ENCODE data around the gene RAB31. TPM values are rescaled to one million over a fixed set of nuclear protein-coding genes. Genes with fewer than 3 reads are reported as not detected.

The RAB31 gene
- total RNA-seq, 1 experiment from 2014 or later, result 9.5 TPM

DNA sequence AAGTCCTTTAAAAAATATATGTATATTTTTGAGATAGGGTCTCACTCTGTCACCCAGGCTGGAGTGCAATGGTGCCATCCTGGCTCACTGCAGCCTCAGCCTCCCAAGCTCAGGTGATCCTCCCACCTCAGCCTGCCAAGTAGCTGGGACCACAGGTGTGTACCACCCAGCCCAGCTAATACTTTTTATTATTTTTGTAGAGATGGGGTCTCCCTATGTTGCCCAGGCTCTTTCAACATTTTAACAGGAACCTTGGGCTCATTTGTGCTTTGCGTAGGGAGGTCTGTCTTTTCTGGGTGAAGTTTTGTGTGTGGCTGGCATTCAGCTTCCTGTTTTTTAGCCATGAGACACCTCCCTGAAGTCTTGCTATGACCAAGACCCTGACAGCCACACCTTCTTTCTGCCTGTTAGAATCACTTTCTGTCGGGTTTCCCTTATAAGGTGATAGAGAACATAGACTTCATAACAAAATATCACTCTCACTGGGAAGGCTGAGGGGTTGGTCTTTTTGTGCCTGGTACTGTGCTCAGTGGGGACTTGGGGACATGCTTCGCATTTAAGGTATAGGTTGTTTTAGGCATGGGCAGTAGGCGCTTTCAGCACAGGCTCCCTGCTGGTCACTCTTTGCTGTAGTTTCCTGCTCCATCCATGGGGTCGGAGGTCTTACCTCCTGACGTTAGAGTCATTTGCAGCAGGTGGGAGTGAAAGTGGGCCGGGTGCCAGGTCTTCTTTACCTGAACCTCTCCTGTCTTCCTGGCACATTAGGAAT is 3.4 kb downstream of the RAB31 start:
- peaks cover 5% of the 10 kb centered on the region for H3K36me3 Mint-ChIP-seq (ENCODE audit: insufficient read depth, unreplicated experiment)
- no peak for DNase-seq
- Histone ChIP-seq H3K27me3 (replicated peaks; ENCODE audit: control insufficient read depth, insufficient read depth, low read length) (no peaks in the 10 kb centered on the region), H3K9me3 (no peaks in the 10 kb centered on the region), H3K4me3 (ENCODE audit: low read depth, low read length) (no peak overlapping the region), H3K36me3 (ENCODE audit: control insufficient read depth, insufficient read depth, low read length) (no peaks in the 10 kb centered on the region), H3K4me1 (peaks cover 23% of the 10 kb centered on the region)
- H3K9me3 Mint-ChIP-seq (ENCODE audit: unreplicated experiment), result no peaks in the 10 kb centered on the region
- no peak overlapping the region for H3K27ac Mint-ChIP-seq (ENCODE audit: unreplicated experiment)
- H3K4me1 Mint-ChIP-seq (ENCODE audit: low read depth, unreplicated experiment), result peaks cover 10% of the 10 kb centered on the region
- CTCF ChIA-PET, result no interaction called here
- no peaks in the 10 kb centered on the region for H3K27me3 Mint-ChIP-seq (ENCODE audit: insufficient read depth, unreplicated experiment)
- H3K4me3 Mint-ChIP-seq (ENCODE audit: unreplicated experiment), result no peak overlapping the region
- BruUV-seq (replicated peaks), result no TSS peak
- TF ChIP-seq, protein P1, sequence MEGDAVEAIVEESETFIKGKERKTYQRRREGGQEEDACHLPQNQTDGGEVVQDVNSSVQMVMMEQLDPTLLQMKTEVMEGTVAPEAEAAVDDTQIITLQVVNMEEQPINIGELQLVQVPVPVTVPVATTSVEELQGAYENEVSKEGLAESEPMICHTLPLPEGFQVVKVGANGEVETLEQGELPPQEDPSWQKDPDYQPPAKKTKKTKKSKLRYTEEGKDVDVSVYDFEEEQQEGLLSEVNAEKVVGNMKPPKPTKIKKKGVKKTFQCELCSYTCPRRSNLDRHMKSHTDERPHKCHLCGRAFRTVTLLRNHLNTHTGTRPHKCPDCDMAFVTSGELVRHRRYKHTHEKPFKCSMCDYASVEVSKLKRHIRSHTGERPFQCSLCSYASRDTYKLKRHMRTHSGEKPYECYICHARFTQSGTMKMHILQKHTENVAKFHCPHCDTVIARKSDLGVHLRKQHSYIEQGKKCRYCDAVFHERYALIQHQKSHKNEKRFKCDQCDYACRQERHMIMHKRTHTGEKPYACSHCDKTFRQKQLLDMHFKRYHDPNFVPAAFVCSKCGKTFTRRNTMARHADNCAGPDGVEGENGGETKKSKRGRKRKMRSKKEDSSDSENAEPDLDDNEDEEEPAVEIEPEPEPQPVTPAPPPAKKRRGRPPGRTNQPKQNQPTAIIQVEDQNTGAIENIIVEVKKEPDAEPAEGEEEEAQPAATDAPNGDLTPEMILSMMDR (IDR thresholded peaks at IDR 0.05; ENCODE audit: insufficient read depth in 1 of 2, low read depth in 1 of 2, low read length in 1 of 2, severe bottlenecking in 1 of 2, unreplicated experiment in 1 of 2), result no peak
- POLR2A ChIA-PET, result no interaction called here
- intact Hi-C loops (cut with micrococcal nuclease; ENCODE audit: unreplicated experiment), result no loop called here

- H3K27me3 Mint-ChIP-seq (ENCODE audit: insufficient read depth, unreplicated experiment), result no peaks in the 10 kb centered on the region
- peaks cover 5% of the 10 kb centered on the region for H3K36me3 Mint-ChIP-seq (ENCODE audit: insufficient read depth, unreplicated experiment)
- ChIA-PET POLR2A (no interaction called here), CTCF (no interaction called here)
- no peak overlapping the region for H3K4me3 Mint-ChIP-seq (ENCODE audit: unreplicated experiment)
- Histone ChIP-seq H3K9me3 (no peaks in the 10 kb centered on the region), H3K27me3 (replicated peaks; ENCODE audit: control insufficient read depth, insufficient read depth, low read length) (no peaks in the 10 kb centered on the region), H3K4me1 (peaks cover 23% of the 10 kb centered on the region), H3K4me3 (ENCODE audit: low read depth, low read length) (no peak overlapping the region), H3K36me3 (ENCODE audit: control insufficient read depth, insufficient read depth, low read length) (no peaks in the 10 kb centered on the region)
- DNase-seq, result no peak
- H3K9me3 Mint-ChIP-seq (ENCODE audit: unreplicated experiment), result no peaks in the 10 kb centered on the region
- intact Hi-C loops (cut with micrococcal nuclease; ENCODE audit: unreplicated experiment), result no loop called here
- TF ChIP-seq, protein P1 (IDR thresholded peaks at IDR 0.05; ENCODE audit: insufficient read depth in 1 of 2, low read depth in 1 of 2, low read length in 1 of 2, severe bottlenecking in 1 of 2, unreplicated experiment in 1 of 2), result no peak
- peaks cover 10% of the 10 kb centered on the region for H3K4me1 Mint-ChIP-seq (ENCODE audit: low read depth, unreplicated experiment)
- no TSS peak for BruUV-seq (replicated peaks)
- H3K27ac Mint-ChIP-seq (ENCODE audit: unreplicated experiment), result no peak overlapping the region
Observed at GRCh38 chr18:9712130-9712577, 4.1 kb downstream of the RAB31 start.

DNA sequence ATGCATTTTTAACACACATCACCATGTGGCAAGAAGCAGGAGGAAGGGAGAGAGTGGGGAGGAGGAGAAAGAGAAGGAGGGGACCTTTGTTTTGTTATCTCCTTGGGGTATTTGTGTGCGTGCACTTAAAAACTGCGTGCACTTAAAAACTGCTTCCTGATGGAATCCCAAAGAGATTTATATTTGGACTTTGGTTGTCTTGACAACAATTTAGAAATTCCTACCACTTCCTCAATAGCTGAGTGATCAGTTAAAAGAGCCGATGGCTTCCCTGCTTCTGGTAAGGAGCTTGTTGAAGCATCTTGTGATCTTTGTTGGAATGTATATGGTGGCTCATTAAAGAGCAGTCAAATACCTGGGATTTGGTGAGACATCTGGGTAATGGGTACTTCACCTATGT is 4.5 kb downstream of the RAB31 start:
- DNase-seq, result no peak
- TF ChIP-seq, protein P1 (IDR thresholded peaks at IDR 0.05; ENCODE audit: insufficient read depth in 1 of 2, low read depth in 1 of 2, low read length in 1 of 2, severe bottlenecking in 1 of 2, unreplicated experiment in 1 of 2), result no peak
- Histone ChIP-seq H3K27me3 (replicated peaks; ENCODE audit: control insufficient read depth, insufficient read depth, low read length) (no peaks in the 10 kb centered on the region), H3K4me3 (ENCODE audit: low read depth, low read length) (no peak overlapping the region), H3K36me3 (ENCODE audit: control insufficient read depth, insufficient read depth, low read length) (no peaks in the 10 kb centered on the region), H3K9me3 (no peaks in the 10 kb centered on the region), H3K4me1 (peaks cover 23% of the 10 kb centered on the region)
- no TSS peak for BruUV-seq (replicated peaks)
- Mint-ChIP-seq H3K4me1 (ENCODE audit: low read depth, unreplicated experiment) (peaks cover 10% of the 10 kb centered on the region), H3K4me3 (ENCODE audit: unreplicated experiment) (no peak overlapping the region), H3K27ac (ENCODE audit: unreplicated experiment) (no peak overlapping the region), H3K36me3 (ENCODE audit: insufficient read depth, unreplicated experiment) (peaks cover 5% of the 10 kb centered on the region), H3K27me3 (ENCODE audit: insufficient read depth, unreplicated experiment) (no peaks in the 10 kb centered on the region), H3K9me3 (ENCODE audit: unreplicated experiment) (no peaks in the 10 kb centered on the region)
- ChIA-PET CTCF (no interaction called here), POLR2A (no interaction called here)
- intact Hi-C loops (cut with micrococcal nuclease; ENCODE audit: unreplicated experiment), result no loop called here
